ENCODE results near the gene IFNK.

The IFNK gene

DNA sequence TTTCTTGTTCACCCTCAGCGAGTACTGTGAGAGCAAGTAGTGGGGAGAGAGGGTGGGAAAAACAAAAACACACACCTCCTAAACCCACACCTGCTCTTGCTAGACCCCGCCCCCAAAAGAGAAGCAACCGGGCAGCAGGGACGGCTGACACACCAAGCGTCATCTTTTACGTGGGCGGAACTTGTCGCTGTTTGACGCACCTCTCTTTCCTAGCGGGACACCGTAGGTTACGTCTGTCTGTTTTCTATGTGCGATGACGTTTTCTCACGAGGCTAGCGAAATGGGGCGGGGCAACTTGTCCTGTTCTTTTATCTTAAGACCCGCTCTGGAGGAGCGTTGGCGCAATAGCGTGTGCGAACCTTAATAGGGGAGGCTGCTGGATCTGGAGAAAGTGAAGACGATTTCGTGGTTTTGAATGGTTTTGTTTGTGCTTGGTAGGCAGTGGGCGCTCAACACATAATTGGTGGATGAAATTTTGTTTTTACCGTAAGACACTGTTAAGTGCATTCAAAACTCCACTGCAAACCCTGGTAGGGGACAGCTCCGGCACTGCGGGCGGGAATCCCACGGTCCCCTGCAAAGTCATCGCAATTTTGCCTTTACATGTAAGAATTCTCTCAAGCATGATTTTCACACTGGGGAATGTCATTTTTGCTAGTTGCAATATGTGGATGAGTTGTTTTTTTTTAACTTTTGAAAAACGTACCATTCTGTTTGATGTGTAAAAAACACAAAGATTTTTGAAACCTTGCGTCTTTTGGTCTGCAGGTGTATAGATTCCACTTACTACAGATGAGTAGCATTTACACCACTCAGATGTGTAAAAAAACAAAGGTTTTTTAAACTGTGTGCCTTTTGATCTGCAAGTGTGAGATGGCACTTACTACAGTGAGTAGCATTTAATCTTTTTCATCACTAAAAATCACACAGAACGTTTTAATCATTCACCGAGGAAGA is 49.8 kb downstream of the IFNK start:
- DNase-seq (ENCODE audit: low spot score): peak; percentile 97
